Uterus (tissue), 2 donors: ENCODE results near the gene SYT10.

ENCODE experiments used
- CTCF ChIP-seq, 4 experiments: fragments of 200-600 bp in 2 of 4; fragments of 450-650 bp in 2 of 4; sonication (generic) in 2 of 4; IDR thresholded peaks; one replicate each; pipeline ENCODE4 v1.5.1; 2016 to 2019; ENCODE audit warnings: antibody characterized with exemption in 4 of 4, mild to moderate bottlenecking in 2 of 4, moderate library complexity in 1 of 4
- POLR2A ChIP-seq, 2 donors: fragments of 450-650 bp; IDR thresholded peaks; one replicate each; pipeline ENCODE4 v1.6.1; 2016; ENCODE audit warnings: antibody characterized with exemption in 2 of 2, mild to moderate bottlenecking in 1 of 2, moderate library complexity in 1 of 2

DNA sequence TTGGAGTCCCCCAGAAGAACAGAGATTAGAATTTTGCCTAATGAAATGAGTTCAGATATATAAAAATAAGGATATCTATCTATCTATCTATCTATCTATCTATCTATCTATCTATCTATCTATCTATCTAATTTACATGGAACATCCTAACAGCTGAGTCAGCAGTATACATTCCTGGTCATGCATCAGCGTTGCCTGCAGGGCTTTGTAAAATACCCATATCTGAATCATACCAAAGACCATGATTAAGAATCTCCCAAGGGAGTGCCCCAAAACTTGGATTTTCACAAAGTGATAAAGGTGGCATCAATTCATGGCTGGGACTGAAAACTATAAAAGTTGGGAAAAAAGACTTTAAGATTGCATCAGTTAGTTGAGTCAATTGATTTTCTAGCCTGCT, 32.7 kb upstream of the SYT10 start:
- TF ChIP-seq CTCF (IDR thresholded peaks at IDR 0.05): no peak
- no peak for TF ChIP-seq POLR2A (IDR thresholded peaks at IDR 0.05)
